GM21576 (cell line): ENCODE data around the gene LILRB3.
"Not testable (repeated sequence)": the region's sequence is repeated elsewhere in the genome, so short reads cannot be mapped to it uniquely, and the experiment has no call there.

ENCODE experiments used
- ATAC-seq: cut with Tn5 transposase; IDR thresholded peaks from one replicate; pipeline ENCODE4 v1.9.1; 2021; ENCODE audit warnings: mild to moderate bottlenecking, moderate library complexity; ENCODE audit not compliant: unreplicated experiment

The LILRB3 gene

GRCh38 chr19:54242646-54243045, 19.8 kb upstream of the LILRB3 start, which contains the start of gene LILRA6:
TSS of gene LILRA6 (minus strand) at chr19:54242790.
- not testable (repeated sequence) for ATAC-seq

- not testable (repeated sequence) for ATAC-seq
Observed at GRCh38 chr19:54242234-54242633, 19.4 kb upstream of the LILRB3 start.

- ATAC-seq: not testable (repeated sequence)
Observed at GRCh38 chr19:54240372-54241336, 17.8 kb upstream of the LILRB3 start.

- not testable (repeated sequence) for ATAC-seq
Observed at GRCh38 chr19:54239491-54240371, 16.9 kb upstream of the LILRB3 start.

- ATAC-seq: no peak
Observed at GRCh38 chr19:54233941-54234340, 11.1 kb upstream of the LILRB3 start.

GRCh38 chr19:54231077-54231931, 8.5 kb upstream of the LILRB3 start:
- no peak for ATAC-seq

- ATAC-seq: no peak
Observed at GRCh38 chr19:54230031-54230430, 7.2 kb upstream of the LILRB3 start.

- no peak for ATAC-seq
Observed at GRCh38 chr19:54229146-54229545, 6.3 kb upstream of the LILRB3 start.

GRCh38 chr19:54224619-54225018, 1.8 kb upstream of the LILRB3 start:
- not testable (repeated sequence) for ATAC-seq

- not testable (repeated sequence) for ATAC-seq
Observed at GRCh38 chr19:54223937-54224281, 1.1 kb upstream of the LILRB3 start.

- not testable (repeated sequence) for ATAC-seq
Observed at GRCh38 chr19:54223277-54223936, 600 bp upstream of the LILRB3 start.

GRCh38 chr19:54221947-54222346, 860 bp downstream of the LILRB3 start:
- ATAC-seq: not testable (repeated sequence)

GRCh38 chr19:54219702-54220101, 3.1 kb downstream of the LILRB3 start:
- not testable (repeated sequence) for ATAC-seq

- no peak for ATAC-seq
Observed at GRCh38 chr19:54218960-54219661, 3.7 kb downstream of the LILRB3 start.

GRCh38 chr19:54218259-54218658, 4.5 kb downstream of the LILRB3 start:
- no peak for ATAC-seq

- ATAC-seq: not testable (repeated sequence)
Observed at GRCh38 chr19:54217517-54218247, 5.1 kb downstream of the LILRB3 start.

- ATAC-seq: no peak
Observed at GRCh38 chr19:54216869-54217268, 5.9 kb downstream of the LILRB3 start.

GRCh38 chr19:54214734-54215133, 8.1 kb downstream of the LILRB3 start:
- not testable (repeated sequence) for ATAC-seq

GRCh38 chr19:54214217-54214616, 8.6 kb downstream of the LILRB3 start:
- ATAC-seq: not testable (repeated sequence)
